Fibroblast of lung (primary cell): ENCODE data around the gene MATN4.

Source experiments
- EZH2 ChIP-seq: IDR thresholded peaks from 2 replicates; pipeline ENCODE4 v1.5.1; 2012; ENCODE audit warnings: low read length, control low read depth, mild to moderate bottlenecking; ENCODE audit errors: missing control alignments
- TF ChIP-seq, protein P1 (sequence below), 2 donors: IDR thresholded peaks in 1 of 2; conservative IDR thresholded peaks in 1 of 2; 1 replicate in 1 of 2; 2 replicates in 1 of 2; pipeline ENCODE4 v1.5.1; 2011 to 2012; ENCODE audit warnings: low read length in 2 of 2, control low read depth in 1 of 2, inconsistent platforms in 1 of 2, low read depth in 1 of 2, mild to moderate bottlenecking in 1 of 2

GRCh38 chr20:45290677-45291355 is 17.3 kb downstream of the MATN4 start:
- TF ChIP-seq, protein P1, sequence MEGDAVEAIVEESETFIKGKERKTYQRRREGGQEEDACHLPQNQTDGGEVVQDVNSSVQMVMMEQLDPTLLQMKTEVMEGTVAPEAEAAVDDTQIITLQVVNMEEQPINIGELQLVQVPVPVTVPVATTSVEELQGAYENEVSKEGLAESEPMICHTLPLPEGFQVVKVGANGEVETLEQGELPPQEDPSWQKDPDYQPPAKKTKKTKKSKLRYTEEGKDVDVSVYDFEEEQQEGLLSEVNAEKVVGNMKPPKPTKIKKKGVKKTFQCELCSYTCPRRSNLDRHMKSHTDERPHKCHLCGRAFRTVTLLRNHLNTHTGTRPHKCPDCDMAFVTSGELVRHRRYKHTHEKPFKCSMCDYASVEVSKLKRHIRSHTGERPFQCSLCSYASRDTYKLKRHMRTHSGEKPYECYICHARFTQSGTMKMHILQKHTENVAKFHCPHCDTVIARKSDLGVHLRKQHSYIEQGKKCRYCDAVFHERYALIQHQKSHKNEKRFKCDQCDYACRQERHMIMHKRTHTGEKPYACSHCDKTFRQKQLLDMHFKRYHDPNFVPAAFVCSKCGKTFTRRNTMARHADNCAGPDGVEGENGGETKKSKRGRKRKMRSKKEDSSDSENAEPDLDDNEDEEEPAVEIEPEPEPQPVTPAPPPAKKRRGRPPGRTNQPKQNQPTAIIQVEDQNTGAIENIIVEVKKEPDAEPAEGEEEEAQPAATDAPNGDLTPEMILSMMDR (conservative IDR thresholded peaks at IDR 0.05 in 1 of 2, IDR thresholded peaks at IDR 0.05 in 1 of 2; ENCODE audit: low read depth in 1 of 2, low read length in 2 of 2) = peak; percentile 91 to 94
- TF ChIP-seq EZH2 = no peak
